ENCODE data around the gene PLXDC2. TPM values are rescaled to one million over a fixed set of nuclear protein-coding genes. Genes with fewer than 3 reads are reported as not detected.

Gene PLXDC2
- total RNA-seq, 4 donors from 2014 or later = 21.2 to 43.2 (median 32.7) TPM

DNA sequence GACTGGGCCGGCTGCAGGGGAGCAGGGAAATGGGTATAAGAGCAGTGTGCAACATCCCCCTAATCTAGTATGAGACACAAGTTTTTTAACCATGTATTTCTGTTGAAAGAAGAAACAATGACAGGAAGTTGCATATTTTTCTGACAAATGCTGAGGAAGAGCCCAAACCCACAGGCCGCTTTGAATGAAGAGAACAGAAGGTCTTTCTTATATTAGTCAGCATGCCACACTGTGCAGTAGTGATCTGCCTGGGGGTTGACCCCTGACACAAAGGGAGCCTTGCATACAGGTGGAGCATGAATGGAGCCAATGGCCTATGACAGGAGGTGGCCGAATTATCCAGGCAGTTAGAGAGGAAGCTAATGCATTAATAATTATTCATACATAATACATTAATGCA, 518.3 kb downstream of the PLXDC2 start:
- H3K4me1 ChIP-seq = no peaks in the 10 kb centered on the region
- H3K36me3 ChIP-seq = no peaks in the 10 kb centered on the region
- TF ChIP-seq CTCF (IDR thresholded peaks at IDR 0.05) = no peak
- TF ChIP-seq POLR2A (IDR thresholded peaks at IDR 0.05) = no peak
- H3K27ac ChIP-seq = no peak overlapping the region
- no peak overlapping the region for H3K4me3 ChIP-seq
- DNase-seq = no peak
- H3K9me3 ChIP-seq = peaks cover 0 to 3% (median 0%) of the 10 kb centered on the region in 4 donors
- no peaks in the 10 kb centered on the region for H3K27me3 ChIP-seq

Small RNAs within 50 kb of the gene (small RNA-seq; reads per million reads assigned to genes)
- gene RNU6-1212P = 0 reads per million in 2 donors

Measured in Peyer's patch (tissue), 4 donors.